HG02943 (cell line): Measurements from ENCODE around the gene AK5.

Source experiments
- ATAC-seq: cut with Tn5 transposase; IDR thresholded peaks from one replicate; pipeline ENCODE4 v1.9.1; 2021; ENCODE audit warnings: mild to moderate bottlenecking, low read depth, moderate library complexity; ENCODE audit not compliant: unreplicated experiment

Gene AK5

GRCh38 chr1:77348549-77348948, 66.7 kb downstream of the AK5 start:
- ATAC-seq = no peak

- ATAC-seq = no peak
These were observed 67.5 kb downstream of the AK5 start for GRCh38 chr1:77349275-77349674.

GRCh38 chr1:77350012-77350770, 68.4 kb downstream of the AK5 start:
- ATAC-seq = no peak

- no peak for ATAC-seq
These were observed 72.7 kb downstream of the AK5 start for GRCh38 chr1:77354536-77354935.

- ATAC-seq = no peak
These were observed 73.2 kb downstream of the AK5 start for GRCh38 chr1:77355010-77355409.

GRCh38 chr1:77356136-77356535, 74.3 kb downstream of the AK5 start:
- ATAC-seq = no peak

GRCh38 chr1:77360256-77360655, 78.4 kb downstream of the AK5 start:
- no peak for ATAC-seq

- no peak for ATAC-seq
These were observed 79.8 kb downstream of the AK5 start for GRCh38 chr1:77361621-77362020.

GRCh38 chr1:77370161-77370560, 88.3 kb downstream of the AK5 start:
- no peak for ATAC-seq

- no peak for ATAC-seq
These were observed 88.9 kb downstream of the AK5 start for GRCh38 chr1:77370583-77371306.

- ATAC-seq = no peak
These were observed 89.6 kb downstream of the AK5 start for GRCh38 chr1:77371396-77371795.

GRCh38 chr1:77373702-77374101, 91.9 kb downstream of the AK5 start:
- ATAC-seq = no peak

GRCh38 chr1:77375541-77375940, 93.7 kb downstream of the AK5 start:
- no peak for ATAC-seq

GRCh38 chr1:77375990-77376389, 94.2 kb downstream of the AK5 start:
- ATAC-seq = no peak

GRCh38 chr1:77378723-77379535, 97.1 kb downstream of the AK5 start:
- no peak for ATAC-seq

- no peak for ATAC-seq
These were observed 100.5 kb downstream of the AK5 start for GRCh38 chr1:77382366-77382765.

- ATAC-seq = no peak
These were observed 101.4 kb downstream of the AK5 start for GRCh38 chr1:77383236-77383635.

- no peak for ATAC-seq
These were observed 103.7 kb downstream of the AK5 start for GRCh38 chr1:77385551-77385950.

GRCh38 chr1:77386276-77386675, 104.5 kb downstream of the AK5 start:
- ATAC-seq = no peak

GRCh38 chr1:77387553-77387952, 105.7 kb downstream of the AK5 start:
- ATAC-seq = no peak

GRCh38 chr1:77388661-77389060, 106.8 kb downstream of the AK5 start:
- no peak for ATAC-seq
